Neural cell (in vitro differentiated cells): ENCODE measurements around the gene ANTXR1. TPM values are rescaled to one million over a fixed set of nuclear protein-coding genes. Genes with fewer than 3 reads are reported as not detected.

ENCODE experiments used
- H2AFZ ChIP-seq: fragments of 200-600, 300-800 bp; sonication (generic), shearing (Covaris generic); 2 replicates; pipeline ENCODE4 v1.6.0; 2014; ENCODE audit warnings: low read depth, mild to moderate bottlenecking, antibody characterized with exemption, low read length, moderate library complexity
- H3F3A ChIP-seq: fragments of 200-600 bp; shearing (Covaris generic); 2 replicates; pipeline ENCODE4 v1.6.1; 2016; ENCODE audit warnings: mild to moderate bottlenecking, moderate library complexity, mixed read lengths, antibody characterized with exemption, low read length; ENCODE audit not compliant: insufficient read depth, poor library complexity, severe bottlenecking
- H3K27ac ChIP-seq: fragments of 200-600, 300-800 bp; sonication (generic), shearing (Covaris generic); 2 replicates; pipeline ENCODE4 v1.5.1; 2014; ENCODE audit warnings: mild to moderate bottlenecking, low read length, moderate library complexity
- H3K27me3 ChIP-seq: fragments of 300-800, 200-600 bp; sonication (generic), shearing (Covaris generic); 2 replicates; pipeline ENCODE4 v1.6.0; 2014; ENCODE audit warnings: mild to moderate bottlenecking, low read depth, low read length, moderate library complexity; ENCODE audit not compliant: insufficient read depth
- H3K36me3 ChIP-seq: fragments of 300-800, 200-600 bp; sonication (generic), shearing (Covaris generic); 2 replicates; pipeline ENCODE4 v1.5.1; 2014; ENCODE audit warnings: mild to moderate bottlenecking, antibody characterized with exemption, low read length, moderate library complexity; ENCODE audit not compliant: insufficient read depth
- H3K4me2 ChIP-seq: fragments of 300-800, 200-600 bp; sonication (generic), shearing (Covaris generic); 2 replicates; pipeline ENCODE4 v1.6.0; 2014; ENCODE audit warnings: mild to moderate bottlenecking, low read length
- H3K4me3 ChIP-seq: fragments of 300-800, 200-600 bp; sonication (generic), shearing (Covaris generic); 2 replicates; pipeline ENCODE4 v1.5.1; 2014; ENCODE audit warnings: mild to moderate bottlenecking, low read length, moderate library complexity
- H3K79me2 ChIP-seq: fragments of 200-600 bp; shearing (Covaris generic); replicated peaks from 2 replicates; pipeline ENCODE4 v1.6.0; 2014; ENCODE audit warnings: mild to moderate bottlenecking, low read length, moderate library complexity; ENCODE audit not compliant: insufficient read depth
- H3K9ac ChIP-seq: fragments of 300-800, 200-600 bp; sonication (generic), shearing (Covaris generic); 2 replicates; pipeline ENCODE4 v1.6.1; 2016; ENCODE audit warnings: mild to moderate bottlenecking, low read length, mixed read lengths
- H3K9me2 ChIP-seq: fragments of 200-600 bp; shearing (Covaris generic); 2 replicates; pipeline ENCODE4 v1.6.1; 2016; ENCODE audit warnings: mild to moderate bottlenecking, low read length, mixed read lengths; ENCODE audit not compliant: insufficient read depth
- H3K9me3 ChIP-seq: fragments of 200-600, 300-800 bp; sonication (generic), shearing (Covaris generic); 2 replicates; pipeline ENCODE4 v1.6.1; 2016; ENCODE audit warnings: mild to moderate bottlenecking, mixed run types, low read length, moderate library complexity, mixed read lengths
- H4K20me1 ChIP-seq: fragments of 200-600 bp; shearing (Covaris generic); 2 replicates; pipeline ENCODE4 v1.6.1; 2016; ENCODE audit warnings: mild to moderate bottlenecking, mixed run types; ENCODE audit not compliant: insufficient read depth
- EP300 ChIP-seq: fragments of 450-650 bp; conservative IDR thresholded peaks from 2 replicates; pipeline ENCODE4 v1.6.1; 2014; ENCODE audit warnings: antibody characterized with exemption, mild to moderate bottlenecking, moderate library complexity; ENCODE audit not compliant: poor library complexity, severe bottlenecking
- EZH2 ChIP-seq: fragments of 200-600, 300-800 bp; shearing (Covaris generic), sonication (generic); IDR thresholded peaks from 2 replicates; pipeline ENCODE4 v1.6.1; 2014; ENCODE audit warnings: antibody characterized with exemption, low read length, borderline replicate concordance, mild to moderate bottlenecking; ENCODE audit not compliant: insufficient read depth, poor library complexity, severe bottlenecking
- MXI1 ChIP-seq: fragments of 450-650 bp; conservative IDR thresholded peaks from 2 replicates; pipeline ENCODE4 v1.6.1; 2014; ENCODE audit warnings: antibody characterized with exemption, mild to moderate bottlenecking; ENCODE audit not compliant: poor library complexity, severe bottlenecking
- POLR2AphosphoS5 ChIP-seq: IDR thresholded peaks from 2 replicates; pipeline ENCODE4 v1.6.1; 2012
- RAD21 ChIP-seq: fragments of 450-650 bp; conservative IDR thresholded peaks from 2 replicates; pipeline ENCODE4 v1.6.1; 2014; ENCODE audit warnings: antibody characterized with exemption, mild to moderate bottlenecking, moderate library complexity
- SMC3 ChIP-seq: fragments of 450-650 bp; conservative IDR thresholded peaks from 2 replicates; pipeline ENCODE4 v1.6.1; 2014; ENCODE audit warnings: antibody characterized with exemption, mild to moderate bottlenecking, moderate library complexity; ENCODE audit not compliant: poor library complexity
- TAF1 ChIP-seq: IDR thresholded peaks from 2 replicates; pipeline ENCODE4 v1.6.1; 2012; ENCODE audit warnings: low read depth
- polyA plus RNA-seq: library from polyadenylated mRNA; depleted of rRNA; stranded (reverse); fragments of >200 nt; gene quantifications from 2 replicates; pipeline ENCODE4 v1.2.3, GENCODE V29; 2014
- TF ChIP-seq, protein P1 (sequence below): IDR thresholded peaks from 2 replicates; pipeline ENCODE4 v1.6.1; 2012; ENCODE audit warnings: borderline replicate concordance
- TF ChIP-seq, protein P2 (sequence below): fragments of 450-650 bp; IDR thresholded peaks from 2 replicates; pipeline ENCODE4 v1.5.1; 2014; ENCODE audit warnings: antibody characterized with exemption, mild to moderate bottlenecking, moderate library complexity; ENCODE audit not compliant: poor library complexity, severe bottlenecking

Gene ANTXR1
- polyA plus RNA-seq, 1 donor from 2014 or later: 4.9 TPM

GRCh38 chr2:69279931-69280681, 267.1 kb downstream of the ANTXR1 start:
- Histone ChIP-seq H2AFZ (no peak overlapping the region), H4K20me1 (no peaks in the 10 kb centered on the region), H3K4me3 (no peak overlapping the region), H3K9ac (no peak overlapping the region), H3K9me2 (no peaks in the 10 kb centered on the region), H3F3A (no peaks in the 10 kb centered on the region), H3K27me3 (no peaks in the 10 kb centered on the region), H3K4me2 (no peak overlapping the region), H3K27ac (no peak overlapping the region), H3K79me2 (no peaks in the 10 kb centered on the region), H3K36me3 (no peaks in the 10 kb centered on the region), H3K9me3 (no peaks in the 10 kb centered on the region)
- TF ChIP-seq MXI1: no peak
- TF ChIP-seq EZH2: no peak
- no peak for TF ChIP-seq RAD21
- no peak for TF ChIP-seq EP300
- TF ChIP-seq, protein P1, sequence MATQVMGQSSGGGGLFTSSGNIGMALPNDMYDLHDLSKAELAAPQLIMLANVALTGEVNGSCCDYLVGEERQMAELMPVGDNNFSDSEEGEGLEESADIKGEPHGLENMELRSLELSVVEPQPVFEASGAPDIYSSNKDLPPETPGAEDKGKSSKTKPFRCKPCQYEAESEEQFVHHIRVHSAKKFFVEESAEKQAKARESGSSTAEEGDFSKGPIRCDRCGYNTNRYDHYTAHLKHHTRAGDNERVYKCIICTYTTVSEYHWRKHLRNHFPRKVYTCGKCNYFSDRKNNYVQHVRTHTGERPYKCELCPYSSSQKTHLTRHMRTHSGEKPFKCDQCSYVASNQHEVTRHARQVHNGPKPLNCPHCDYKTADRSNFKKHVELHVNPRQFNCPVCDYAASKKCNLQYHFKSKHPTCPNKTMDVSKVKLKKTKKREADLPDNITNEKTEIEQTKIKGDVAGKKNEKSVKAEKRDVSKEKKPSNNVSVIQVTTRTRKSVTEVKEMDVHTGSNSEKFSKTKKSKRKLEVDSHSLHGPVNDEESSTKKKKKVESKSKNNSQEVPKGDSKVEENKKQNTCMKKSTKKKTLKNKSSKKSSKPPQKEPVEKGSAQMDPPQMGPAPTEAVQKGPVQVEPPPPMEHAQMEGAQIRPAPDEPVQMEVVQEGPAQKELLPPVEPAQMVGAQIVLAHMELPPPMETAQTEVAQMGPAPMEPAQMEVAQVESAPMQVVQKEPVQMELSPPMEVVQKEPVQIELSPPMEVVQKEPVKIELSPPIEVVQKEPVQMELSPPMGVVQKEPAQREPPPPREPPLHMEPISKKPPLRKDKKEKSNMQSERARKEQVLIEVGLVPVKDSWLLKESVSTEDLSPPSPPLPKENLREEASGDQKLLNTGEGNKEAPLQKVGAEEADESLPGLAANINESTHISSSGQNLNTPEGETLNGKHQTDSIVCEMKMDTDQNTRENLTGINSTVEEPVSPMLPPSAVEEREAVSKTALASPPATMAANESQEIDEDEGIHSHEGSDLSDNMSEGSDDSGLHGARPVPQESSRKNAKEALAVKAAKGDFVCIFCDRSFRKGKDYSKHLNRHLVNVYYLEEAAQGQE: no peak
- TF ChIP-seq, protein P2, sequence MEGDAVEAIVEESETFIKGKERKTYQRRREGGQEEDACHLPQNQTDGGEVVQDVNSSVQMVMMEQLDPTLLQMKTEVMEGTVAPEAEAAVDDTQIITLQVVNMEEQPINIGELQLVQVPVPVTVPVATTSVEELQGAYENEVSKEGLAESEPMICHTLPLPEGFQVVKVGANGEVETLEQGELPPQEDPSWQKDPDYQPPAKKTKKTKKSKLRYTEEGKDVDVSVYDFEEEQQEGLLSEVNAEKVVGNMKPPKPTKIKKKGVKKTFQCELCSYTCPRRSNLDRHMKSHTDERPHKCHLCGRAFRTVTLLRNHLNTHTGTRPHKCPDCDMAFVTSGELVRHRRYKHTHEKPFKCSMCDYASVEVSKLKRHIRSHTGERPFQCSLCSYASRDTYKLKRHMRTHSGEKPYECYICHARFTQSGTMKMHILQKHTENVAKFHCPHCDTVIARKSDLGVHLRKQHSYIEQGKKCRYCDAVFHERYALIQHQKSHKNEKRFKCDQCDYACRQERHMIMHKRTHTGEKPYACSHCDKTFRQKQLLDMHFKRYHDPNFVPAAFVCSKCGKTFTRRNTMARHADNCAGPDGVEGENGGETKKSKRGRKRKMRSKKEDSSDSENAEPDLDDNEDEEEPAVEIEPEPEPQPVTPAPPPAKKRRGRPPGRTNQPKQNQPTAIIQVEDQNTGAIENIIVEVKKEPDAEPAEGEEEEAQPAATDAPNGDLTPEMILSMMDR: no peak
- no peak for TF ChIP-seq SMC3
- TF ChIP-seq POLR2AphosphoS5: no peak
- TF ChIP-seq TAF1: no peak

DNA sequence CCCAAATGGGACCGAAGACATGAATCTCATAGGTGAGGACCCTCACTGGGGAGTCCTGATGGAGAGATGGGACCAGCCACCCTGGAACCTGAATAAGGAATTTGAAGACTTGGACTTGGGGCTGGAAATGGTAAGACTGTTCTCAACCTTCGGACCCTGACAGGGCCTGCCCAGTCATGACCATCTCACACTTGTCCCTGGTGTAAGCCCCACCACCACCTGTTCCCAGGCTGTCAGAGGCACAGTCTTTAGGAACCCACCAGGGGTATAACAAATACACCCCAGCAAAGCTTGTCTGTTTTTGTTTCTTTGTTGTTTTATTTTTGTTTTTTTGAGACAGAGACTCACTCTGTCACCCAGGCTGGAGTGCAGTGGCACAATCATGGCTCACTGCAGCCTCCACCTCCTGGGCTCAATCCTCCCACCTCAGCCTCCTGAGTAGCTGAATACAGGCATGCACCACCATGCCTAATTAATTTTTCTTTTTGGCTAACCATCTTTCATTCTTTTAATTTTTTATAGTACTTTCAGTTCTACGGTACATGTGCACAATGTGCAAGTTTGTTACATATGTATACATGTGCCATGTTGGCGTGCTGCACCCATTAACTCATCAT, 267.9 kb downstream of the ANTXR1 start:
- Histone ChIP-seq H3K9me3 (no peaks in the 10 kb centered on the region), H3K27ac (no peak overlapping the region), H3K9me2 (no peaks in the 10 kb centered on the region), H3K79me2 (no peaks in the 10 kb centered on the region), H3K36me3 (no peaks in the 10 kb centered on the region), H3K4me2 (no peak overlapping the region), H3K9ac (no peak overlapping the region), H2AFZ (no peak overlapping the region), H3K4me3 (no peak overlapping the region), H3F3A (no peaks in the 10 kb centered on the region), H3K27me3 (no peaks in the 10 kb centered on the region), H4K20me1 (no peaks in the 10 kb centered on the region)
- TF ChIP-seq RAD21 (no peak), SMC3 (no peak), TAF1 (no peak), EZH2 (no peak), EP300 (no peak), POLR2AphosphoS5 (no peak), MXI1 (no peak)
- TF ChIP-seq, protein P2: no peak
- TF ChIP-seq, protein P1: no peak
